GM18499 (cell line): Measurements from ENCODE around the gene BEX3.

Experiments
- ATAC-seq: cut with Tn5 transposase; IDR thresholded peaks from one replicate; pipeline ENCODE4 v1.9.1; 2021; ENCODE audit warnings: moderate number of reproducible peaks; ENCODE audit not compliant: insufficient read depth, unreplicated experiment

The BEX3 gene

GRCh38 chrX:103417933-103418332, 41.6 kb downstream of the BEX3 start:
- ATAC-seq: no peak

GRCh38 chrX:103418811-103419340, 42.5 kb downstream of the BEX3 start:
- no peak for ATAC-seq

- ATAC-seq: no peak
These were observed 47.8 kb downstream of the BEX3 start for GRCh38 chrX:103423955-103424638.
